Measurements from ENCODE around the gene ACTA2.

The ACTA2 gene

GRCh38 chr10:88931548-88931947 lies 21.0 kb downstream of the ACTA2 start:
- Histone ChIP-seq H3K27ac (ENCODE audit: low read depth, low read length) (no peak overlapping the region), H3K27me3 (ENCODE audit: low read length) (no peaks in the 10 kb centered on the region), H3K4me3 (ENCODE audit: insufficient read depth, low read length, poor library complexity, severe bottlenecking) (no peak overlapping the region), H3K9me3 (ENCODE audit: insufficient read depth, low read length) (no peaks in the 10 kb centered on the region), H3K4me2 (ENCODE audit: low read depth, low read length, poor library complexity, severe bottlenecking) (no peak overlapping the region), H3K79me2 (ENCODE audit: insufficient read depth, low read length) (no peaks in the 10 kb centered on the region), H4K20me1 (ENCODE audit: low read depth, low read length) (no peaks in the 10 kb centered on the region), H3K36me3 (ENCODE audit: low read length) (no peaks in the 10 kb centered on the region), H3K9ac (ENCODE audit: low read length) (no peak overlapping the region), H2AFZ (ENCODE audit: low read depth, low read length, severe bottlenecking) (no peak overlapping the region), H3K9me2 (replicated peaks; ENCODE audit: insufficient read depth, low read length) (no peaks in the 10 kb centered on the region), H3F3A (ENCODE audit: insufficient read depth) (no peaks in the 10 kb centered on the region)
- no peak for TF ChIP-seq EZH2phosphoT487 (conservative IDR thresholded peaks at IDR 0.05; ENCODE audit: low read length)
- no peak for TF ChIP-seq CTCF (IDR thresholded peaks at IDR 0.05; ENCODE audit: insufficient read depth, low read length, poor library complexity, severe bottlenecking)

GRCh38 chr10:88928254-88928653 lies 24.3 kb downstream of the ACTA2 start:
- Histone ChIP-seq H3K4me2 (ENCODE audit: low read depth, low read length, poor library complexity, severe bottlenecking) (no peak overlapping the region), H2AFZ (ENCODE audit: low read depth, low read length, severe bottlenecking) (no peak overlapping the region), H3K9ac (ENCODE audit: low read length) (no peak overlapping the region), H3K9me2 (replicated peaks; ENCODE audit: insufficient read depth, low read length) (no peaks in the 10 kb centered on the region), H4K20me1 (ENCODE audit: low read depth, low read length) (no peaks in the 10 kb centered on the region), H3K36me3 (ENCODE audit: low read length) (no peaks in the 10 kb centered on the region), H3K79me2 (ENCODE audit: insufficient read depth, low read length) (no peaks in the 10 kb centered on the region), H3K9me3 (ENCODE audit: insufficient read depth, low read length) (no peaks in the 10 kb centered on the region), H3F3A (ENCODE audit: insufficient read depth) (no peaks in the 10 kb centered on the region), H3K27me3 (ENCODE audit: low read length) (no peaks in the 10 kb centered on the region), H3K4me3 (ENCODE audit: insufficient read depth, low read length, poor library complexity, severe bottlenecking) (no peak overlapping the region), H3K27ac (ENCODE audit: low read depth, low read length) (no peak overlapping the region)
- no peak for TF ChIP-seq EZH2phosphoT487 (conservative IDR thresholded peaks at IDR 0.05; ENCODE audit: low read length)
- no peak for TF ChIP-seq CTCF (IDR thresholded peaks at IDR 0.05; ENCODE audit: insufficient read depth, low read length, poor library complexity, severe bottlenecking)

DNA sequence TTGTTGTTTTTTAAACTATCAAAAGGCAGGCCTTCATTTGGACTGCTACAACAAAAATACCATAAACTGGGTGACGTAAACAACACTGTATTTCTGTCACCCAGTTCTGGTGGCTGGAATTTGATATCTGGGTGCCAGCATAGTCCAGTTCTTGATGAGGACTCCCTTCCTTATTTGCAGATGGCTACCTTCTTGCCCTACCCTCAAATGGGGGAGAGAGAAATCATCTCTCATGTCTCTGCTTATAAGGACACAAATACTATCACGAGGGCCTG lies 25.2 kb downstream of the ACTA2 start:
- Histone ChIP-seq H3K4me3 (ENCODE audit: insufficient read depth, low read length, poor library complexity, severe bottlenecking) (no peak overlapping the region), H3K9me2 (replicated peaks; ENCODE audit: insufficient read depth, low read length) (no peaks in the 10 kb centered on the region), H3K4me2 (ENCODE audit: low read depth, low read length, poor library complexity, severe bottlenecking) (no peak overlapping the region), H2AFZ (ENCODE audit: low read depth, low read length, severe bottlenecking) (no peak overlapping the region), H3K36me3 (ENCODE audit: low read length) (no peaks in the 10 kb centered on the region), H3K79me2 (ENCODE audit: insufficient read depth, low read length) (no peaks in the 10 kb centered on the region), H3K27me3 (ENCODE audit: low read length) (no peaks in the 10 kb centered on the region), H3K9me3 (ENCODE audit: insufficient read depth, low read length) (no peaks in the 10 kb centered on the region), H3K9ac (ENCODE audit: low read length) (no peak overlapping the region), H3K27ac (ENCODE audit: low read depth, low read length) (no peak overlapping the region), H4K20me1 (ENCODE audit: low read depth, low read length) (no peaks in the 10 kb centered on the region), H3F3A (ENCODE audit: insufficient read depth) (no peaks in the 10 kb centered on the region)
- TF ChIP-seq CTCF (IDR thresholded peaks at IDR 0.05; ENCODE audit: insufficient read depth, low read length, poor library complexity, severe bottlenecking) = no peak
- no peak for TF ChIP-seq EZH2phosphoT487 (conservative IDR thresholded peaks at IDR 0.05; ENCODE audit: low read length)
